ENCODE data around the gene KAT8. TPM values are rescaled to one million over a fixed set of nuclear protein-coding genes. Genes with fewer than 3 reads are reported as not detected.
"Not testable (repeated sequence)": the region's sequence is repeated elsewhere in the genome, so short reads cannot be mapped to it uniquely, and the experiment has no call there.

The KAT8 gene
- total RNA-seq, 1 donor from 2014 or later: 93.7 TPM

GRCh38 chr16:31148281-31148728, 30.8 kb downstream of the KAT8 start:
- ATAC-seq (ENCODE audit: low read depth): no peak
- POLR2A ChIA-PET: no interaction called here
- peaks cover 4% of the 10 kb centered on the region for H3K4me1 Mint-ChIP-seq
- peaks cover 12% of the 10 kb centered on the region for H3K27me3 Mint-ChIP-seq
- TF ChIP-seq, protein P1, sequence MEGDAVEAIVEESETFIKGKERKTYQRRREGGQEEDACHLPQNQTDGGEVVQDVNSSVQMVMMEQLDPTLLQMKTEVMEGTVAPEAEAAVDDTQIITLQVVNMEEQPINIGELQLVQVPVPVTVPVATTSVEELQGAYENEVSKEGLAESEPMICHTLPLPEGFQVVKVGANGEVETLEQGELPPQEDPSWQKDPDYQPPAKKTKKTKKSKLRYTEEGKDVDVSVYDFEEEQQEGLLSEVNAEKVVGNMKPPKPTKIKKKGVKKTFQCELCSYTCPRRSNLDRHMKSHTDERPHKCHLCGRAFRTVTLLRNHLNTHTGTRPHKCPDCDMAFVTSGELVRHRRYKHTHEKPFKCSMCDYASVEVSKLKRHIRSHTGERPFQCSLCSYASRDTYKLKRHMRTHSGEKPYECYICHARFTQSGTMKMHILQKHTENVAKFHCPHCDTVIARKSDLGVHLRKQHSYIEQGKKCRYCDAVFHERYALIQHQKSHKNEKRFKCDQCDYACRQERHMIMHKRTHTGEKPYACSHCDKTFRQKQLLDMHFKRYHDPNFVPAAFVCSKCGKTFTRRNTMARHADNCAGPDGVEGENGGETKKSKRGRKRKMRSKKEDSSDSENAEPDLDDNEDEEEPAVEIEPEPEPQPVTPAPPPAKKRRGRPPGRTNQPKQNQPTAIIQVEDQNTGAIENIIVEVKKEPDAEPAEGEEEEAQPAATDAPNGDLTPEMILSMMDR (IDR thresholded peaks at IDR 0.05): no peak
- DNase-seq: no peak
- H3K36me3 Mint-ChIP-seq (ENCODE audit: low read depth): no peaks in the 10 kb centered on the region
- no peaks in the 10 kb centered on the region for H3K9me3 Mint-ChIP-seq
- H3K27ac Mint-ChIP-seq: no peak overlapping the region
- CTCF ChIA-PET: no interaction called here
- intact Hi-C loops (cut with micrococcal nuclease): no loop called here
- H3K4me3 Mint-ChIP-seq: no peak overlapping the region

- ChIA-PET POLR2A (interaction anchor here (0.5 kb wide), 1 partner anchor 31 kb away, joined by 4 read pairs; the partner anchor contains the start of gene FUS), CTCF (no interaction called here)
- intact Hi-C loops (cut with micrococcal nuclease): no loop called here
- Mint-ChIP-seq H3K9me3 (no peaks in the 10 kb centered on the region), H3K27me3 (peaks cover 12% of the 10 kb centered on the region), H3K4me1 (no peaks in the 10 kb centered on the region), H3K4me3 (no peak overlapping the region), H3K36me3 (ENCODE audit: low read depth) (no peaks in the 10 kb centered on the region), H3K27ac (no peak overlapping the region)
- ATAC-seq (ENCODE audit: low read depth) (no peak), DNase-seq (no peak)
- TF ChIP-seq, protein P1 (IDR thresholded peaks at IDR 0.05): no peak
Observed at GRCh38 chr16:31148896-31149295, 31.4 kb downstream of the KAT8 start.

- DNase-seq (no peak), ATAC-seq (ENCODE audit: low read depth) (no peak)
- TF ChIP-seq, protein P1 (IDR thresholded peaks at IDR 0.05): no peak
- Mint-ChIP-seq H3K27ac (no peak overlapping the region), H3K36me3 (ENCODE audit: low read depth) (no peaks in the 10 kb centered on the region), H3K4me3 (no peak overlapping the region), H3K27me3 (peaks cover 12% of the 10 kb centered on the region), H3K4me1 (no peaks in the 10 kb centered on the region), H3K9me3 (no peaks in the 10 kb centered on the region)
- ChIA-PET POLR2A (interaction anchor here (0.5 kb wide), 1 partner anchor 31 kb away, joined by 4 read pairs; the partner anchor contains the start of gene FUS), CTCF (no interaction called here)
- intact Hi-C loops (cut with micrococcal nuclease): no loop called here
Observed at GRCh38 chr16:31149332-31149731, 31.9 kb downstream of the KAT8 start.

- H3K4me3 Mint-ChIP-seq: no peak within 1 kb of the TSS
- no peaks in the 10 kb centered on the region for H3K9me3 Mint-ChIP-seq
- H3K27me3 Mint-ChIP-seq: peaks cover 12% of the 10 kb centered on the region
- H3K27ac Mint-ChIP-seq: no peak within 1 kb of the TSS
- ChIA-PET POLR2A (interaction anchor here (0.6 to 0.9 kb wide), 2 partner anchors 17 to 33 kb away, joined by 3 read pairs; partner anchors contain the start of gene KAT8), CTCF (no interaction called here)
- ATAC-seq (ENCODE audit: low read depth) (no peak), DNase-seq (no peak)
- TF ChIP-seq, protein P1 (IDR thresholded peaks at IDR 0.05): no peak
- intact Hi-C loops (cut with micrococcal nuclease): no loop called here
- H3K4me1 Mint-ChIP-seq: no peaks in the 10 kb centered on the region
- no peaks in the 10 kb centered on the region for H3K36me3 Mint-ChIP-seq (ENCODE audit: low read depth)
Observed at GRCh38 chr16:31149894-31150890, 32.7 kb downstream of the KAT8 start, which contains the start of gene PRSS36. Gene PRSS36, minus strand, starts transcription at chr16:31150066. Its CDS starts 31 bp downstream, at chr16:31150035.

GRCh38 chr16:31150976-31151375, 33.5 kb downstream of the KAT8 start:
- peaks cover 11% of the 10 kb centered on the region for H3K27me3 Mint-ChIP-seq
- ATAC-seq (ENCODE audit: low read depth); POLR2A ChIA-PET; H3K9me3 Mint-ChIP-seq; H3K27ac Mint-ChIP-seq; H3K4me3 Mint-ChIP-seq; DNase-seq; CTCF ChIA-PET; intact Hi-C loops (cut with micrococcal nuclease); H3K36me3 Mint-ChIP-seq (ENCODE audit: low read depth); H3K4me1 Mint-ChIP-seq: not testable (repeated sequence)
